D721Med (cell line): Measurements from ENCODE around the gene SDK1.
"Not testable (repeated sequence)": the region's sequence is repeated elsewhere in the genome, so short reads cannot be mapped to it uniquely, and the experiment has no call there.

Experiments
- DNase-seq: peaks from one replicate; pipeline ENCODE4 v3.0.0; 2011; ENCODE audit warnings: low spot score; ENCODE audit not compliant: insufficient read length
- FAIRE-seq: peaks from 2 replicates; lab custom pipeline; 2011; peaks lifted over from hg19 to GRCh38; lab: Jason Lieb, UNC
- CTCF ChIP-seq: IDR thresholded peaks from 2 replicates; pipeline ENCODE4 v1.5.1; 2012; ENCODE audit warnings: mild to moderate bottlenecking, control low read depth; ENCODE audit not compliant: insufficient read depth; ENCODE audit errors: missing control alignments

Gene SDK1

GRCh38 chr7:4083513-4083912, 782.5 kb downstream of the SDK1 start:
- no peak for DNase-seq
- no peak for FAIRE-seq
- TF ChIP-seq CTCF: no peak

- DNase-seq (no peak), FAIRE-seq (no peak)
- TF ChIP-seq CTCF: no peak
Measured at GRCh38 chr7:4084271-4084670, 783.2 kb downstream of the SDK1 start.

GRCh38 chr7:4085937-4086691, 785.1 kb downstream of the SDK1 start:
- TF ChIP-seq CTCF: no peak
- no peak for FAIRE-seq
- no peak for DNase-seq

- no peak for TF ChIP-seq CTCF
- FAIRE-seq (no peak), DNase-seq (no peak)
Measured at GRCh38 chr7:4086723-4087122, 785.7 kb downstream of the SDK1 start.

GRCh38 chr7:4091767-4092166, 790.7 kb downstream of the SDK1 start:
- no peak for FAIRE-seq
- no peak for DNase-seq
- no peak for TF ChIP-seq CTCF

- TF ChIP-seq CTCF: no peak
- DNase-seq (no peak), FAIRE-seq (no peak)
Measured at GRCh38 chr7:4093035-4093434, 792.0 kb downstream of the SDK1 start.

- DNase-seq (no peak), FAIRE-seq (no peak)
- no peak for TF ChIP-seq CTCF
Measured at GRCh38 chr7:4093483-4093882, 792.4 kb downstream of the SDK1 start.

- DNase-seq, FAIRE-seq: not testable (repeated sequence)
Measured at GRCh38 chr7:4094158-4094557, 793.1 kb downstream of the SDK1 start.
